GM21360 (cell line): ENCODE measurements around the gene SEC24B.
"Not testable (repeated sequence)": the region's sequence is repeated elsewhere in the genome, so short reads cannot be mapped to it uniquely, and the experiment has no call there.

ENCODE experiments used
- ATAC-seq: cut with Tn5 transposase; IDR thresholded peaks from one replicate; pipeline ENCODE4 v1.9.1; 2021; ENCODE audit warnings: mild to moderate bottlenecking, moderate library complexity; ENCODE audit not compliant: unreplicated experiment

SEC24B gene

GRCh38 chr4:109432203-109432602, 1.4 kb upstream of the SEC24B start:
- no peak for ATAC-seq

- no peak for ATAC-seq
Measured at GRCh38 chr4:109432696-109433095, 919 bp upstream of the SEC24B start.

GRCh38 chr4:109434007-109434971, 674 bp downstream of the SEC24B start:
- peak; percentile 35 for ATAC-seq

GRCh38 chr4:109435635-109436034, 2.0 kb downstream of the SEC24B start:
- ATAC-seq = no peak

GRCh38 chr4:109436504-109436903, 2.9 kb downstream of the SEC24B start:
- no peak for ATAC-seq

DNA sequence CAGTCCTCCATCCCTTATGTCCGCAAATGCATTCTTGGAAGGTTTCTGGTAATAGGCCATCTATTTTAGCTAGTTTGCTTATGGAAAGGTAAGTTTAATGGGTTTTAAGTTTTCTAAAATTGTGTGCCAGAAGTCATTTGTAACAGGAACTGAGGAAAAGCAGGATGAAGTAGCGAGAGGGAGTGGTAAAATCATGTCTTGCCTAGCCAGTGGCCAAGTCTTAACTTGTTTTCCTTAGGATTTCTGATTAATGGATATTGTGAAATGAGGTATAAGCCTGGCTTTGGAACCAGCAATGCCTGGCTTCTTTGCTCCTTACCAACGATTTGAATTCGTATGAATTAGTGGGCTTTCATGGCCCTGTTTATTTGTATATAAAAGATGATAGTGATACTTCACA, 7.3 kb downstream of the SEC24B start:
- no peak for ATAC-seq

DNA sequence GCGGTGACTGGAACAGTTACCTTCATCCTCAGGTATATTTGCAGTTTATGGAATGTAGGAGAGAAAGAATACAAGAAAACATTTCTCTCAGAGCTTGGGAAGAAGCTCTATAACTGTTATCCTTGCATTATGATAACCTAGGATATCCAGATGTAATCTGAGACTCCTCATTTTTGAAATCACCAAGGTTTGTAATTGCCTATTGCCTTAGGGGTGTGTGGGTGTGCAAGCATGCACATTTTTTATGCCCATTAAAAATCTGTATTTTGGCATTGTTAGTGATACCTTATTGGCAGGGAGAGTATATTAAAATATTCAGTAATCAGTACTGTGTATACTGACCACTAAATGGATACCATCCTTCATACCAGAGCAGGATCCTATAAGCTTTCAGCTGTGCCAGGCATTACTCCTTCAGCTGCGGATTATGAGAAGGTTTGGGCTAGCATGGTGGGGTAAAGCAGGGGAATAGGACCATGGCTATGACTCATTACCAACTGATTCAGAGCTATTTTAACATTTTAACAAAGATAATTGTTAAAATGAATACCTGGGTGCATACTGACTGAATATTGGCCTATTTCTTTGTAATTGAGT, 8.3 kb downstream of the SEC24B start:
- no peak for ATAC-seq

GRCh38 chr4:109444182-109444844, 10.7 kb downstream of the SEC24B start:
- ATAC-seq = no peak

GRCh38 chr4:109447278-109447677, 13.7 kb downstream of the SEC24B start:
- ATAC-seq = no peak

- ATAC-seq = no peak
Measured at GRCh38 chr4:109451544-109452273, 18.1 kb downstream of the SEC24B start.

DNA sequence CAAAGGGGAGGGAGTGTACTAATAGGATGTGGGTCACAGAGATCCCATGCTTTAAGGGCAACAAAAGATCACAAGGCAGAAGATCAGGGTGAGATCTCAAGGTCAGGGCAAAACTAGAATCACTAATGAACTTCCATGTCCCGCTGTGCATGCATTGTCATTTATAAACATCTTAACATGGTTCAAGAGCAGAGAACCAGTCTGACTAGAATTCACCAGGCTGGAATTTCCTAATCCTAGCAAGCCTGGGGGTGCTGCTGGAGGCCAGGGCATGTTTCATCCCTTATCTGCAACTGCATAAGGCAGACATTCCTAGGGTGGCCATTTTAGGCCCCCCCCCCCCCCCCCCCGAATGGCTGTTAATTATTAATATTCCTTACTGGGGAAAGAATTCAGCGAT, 19.5 kb downstream of the SEC24B start:
- ATAC-seq = not testable (repeated sequence)

DNA sequence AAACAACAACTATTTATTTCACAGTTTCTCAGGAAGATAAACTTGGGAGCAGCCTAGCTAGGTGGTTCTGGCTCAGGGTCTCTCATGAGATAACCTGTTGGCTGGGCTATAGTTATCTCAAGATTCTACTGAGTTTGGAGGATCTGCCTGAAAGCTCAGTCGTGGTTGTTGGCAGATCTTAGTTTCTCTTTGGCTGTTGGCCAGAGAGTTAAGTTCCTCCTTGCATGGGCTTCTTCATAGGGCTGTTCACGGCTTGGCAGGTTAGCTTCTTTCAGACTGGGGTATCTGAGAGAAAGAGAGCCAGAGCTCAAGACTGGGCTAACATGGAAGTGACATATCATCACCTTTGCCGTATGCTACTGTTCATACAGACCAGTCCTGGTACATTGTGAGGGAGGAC, 28.7 kb downstream of the SEC24B start:
- peak; percentile 72 for ATAC-seq

DNA sequence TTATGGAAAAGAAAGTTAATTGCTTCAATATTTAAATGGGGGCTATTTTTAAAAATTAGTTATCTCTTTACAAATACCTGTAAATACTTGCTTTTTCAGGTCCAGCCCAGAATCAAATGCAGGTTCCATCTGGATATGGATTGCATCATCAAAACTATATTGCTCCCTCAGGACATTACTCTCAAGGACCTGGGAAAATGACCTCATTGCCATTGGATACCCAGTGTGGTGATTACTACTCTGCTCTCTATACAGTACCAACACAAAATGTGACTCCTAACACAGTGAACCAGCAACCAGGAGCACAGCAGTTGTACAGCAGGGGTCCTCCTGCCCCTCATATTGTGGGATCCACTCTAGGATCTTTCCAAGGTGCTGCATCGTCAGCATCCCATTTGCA, 29.2 kb downstream of the SEC24B start:
- ATAC-seq = no peak

DNA sequence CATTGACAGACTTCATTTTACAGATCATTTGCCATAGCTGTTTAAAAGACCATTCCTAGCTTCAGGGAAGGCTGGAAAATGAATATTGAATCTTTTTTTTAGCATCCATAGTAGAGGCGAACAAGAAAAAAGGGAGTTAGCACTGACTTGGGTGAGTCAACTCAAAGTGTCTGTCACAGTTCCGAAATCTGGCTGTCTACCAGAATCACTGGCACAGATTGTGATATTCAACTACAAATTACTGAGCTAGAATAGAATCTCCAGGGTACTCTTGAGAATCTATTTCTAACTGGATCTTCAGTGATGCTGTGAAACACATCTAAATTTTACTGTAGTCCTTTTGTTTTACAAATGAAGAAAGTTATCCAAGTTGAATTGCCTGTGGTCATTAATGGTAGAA, 31.5 kb downstream of the SEC24B start:
- no peak for ATAC-seq

DNA sequence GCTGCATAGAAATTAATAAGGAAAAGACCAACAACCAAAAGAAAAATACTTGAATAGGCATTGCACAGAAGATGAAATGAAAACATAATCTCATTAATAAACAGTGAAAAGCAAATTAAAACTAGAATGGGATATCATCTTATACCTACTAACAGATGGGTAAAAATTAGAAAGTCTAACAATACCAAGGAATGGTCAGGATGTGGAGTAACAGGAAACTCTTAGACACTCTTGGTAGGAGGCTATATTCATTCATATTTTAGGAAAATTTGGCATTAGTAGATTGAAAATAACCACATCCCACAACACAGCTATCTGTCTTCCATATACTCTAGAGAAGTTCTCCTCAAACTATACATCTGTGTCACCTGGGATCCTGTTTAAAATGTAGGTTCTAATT, 36.3 kb downstream of the SEC24B start:
- ATAC-seq = no peak

- ATAC-seq = no peak
Measured at GRCh38 chr4:109472343-109472761, 38.7 kb downstream of the SEC24B start.

DNA sequence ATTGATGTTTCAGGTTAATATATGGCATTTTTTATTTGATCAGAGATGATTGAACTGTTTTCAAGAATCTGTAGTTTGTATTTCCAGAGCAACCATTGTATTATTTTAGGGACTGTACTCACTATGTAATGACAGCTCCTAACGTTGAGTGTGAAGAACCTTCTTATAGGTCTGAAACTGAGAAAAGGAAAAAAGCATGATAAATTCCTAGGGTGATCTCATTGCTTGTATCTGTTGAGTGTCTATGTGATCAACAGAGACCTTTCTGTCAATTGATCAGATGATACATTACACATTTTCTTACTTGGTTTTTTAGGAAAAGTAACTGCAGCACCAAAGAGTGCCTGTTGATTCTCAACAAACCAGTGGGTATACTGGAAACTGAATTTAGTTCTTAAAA, 40.2 kb downstream of the SEC24B start:
- no peak for ATAC-seq

- no peak for ATAC-seq
Measured at GRCh38 chr4:109486007-109486406, 52.4 kb downstream of the SEC24B start.

- no peak for ATAC-seq
Measured at GRCh38 chr4:109494563-109494962, 60.9 kb downstream of the SEC24B start.

DNA sequence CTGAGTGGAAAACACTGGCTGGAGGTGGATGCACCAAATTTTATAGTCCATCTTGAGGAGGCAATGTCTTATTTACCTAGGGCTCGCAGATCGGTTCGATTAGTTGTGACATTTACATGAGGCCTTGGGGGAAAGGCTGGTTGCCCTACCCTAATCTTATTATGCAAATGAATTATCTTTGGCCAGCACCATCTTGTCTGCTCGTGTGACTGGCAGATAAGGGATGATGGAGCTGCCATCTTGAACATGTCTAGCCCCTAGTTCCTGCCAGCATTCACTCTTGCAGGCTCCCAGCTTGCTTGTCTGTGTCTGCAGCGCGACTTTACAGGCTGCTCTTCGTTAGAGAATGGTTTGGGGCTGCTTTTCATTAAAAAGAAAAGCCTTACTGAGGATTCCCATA, 61.9 kb downstream of the SEC24B start:
- ATAC-seq = no peak

GRCh38 chr4:109496875-109497274, 63.3 kb downstream of the SEC24B start:
- no peak for ATAC-seq
